Stimulated activated CD4-positive, alpha-beta T cell treated with anti-CD3 and anti-CD28 coated beads, TNF-alpha, amount 100 ng/mL, for 48 hours (primary cell): ENCODE results near the gene TRAF1.

ENCODE experiments used
- DNase-seq, 3 donors: peaks; one replicate each; pipeline ENCODE4 v3.0.0-alpha.2; 2020; ENCODE audit warnings: low read depth in 3 of 3

TRAF1 gene

GRCh38 chr9:120890320-120891244 lies 36.0 kb downstream of the TRAF1 start:
- no peak for DNase-seq

- no peak for DNase-seq
Measured at GRCh38 chr9:120889606-120890271, 36.9 kb downstream of the TRAF1 start.

GRCh38 chr9:120888626-120889025 lies 38.0 kb downstream of the TRAF1 start:
- no peak for DNase-seq

GRCh38 chr9:120886490-120886967 lies 40.1 kb downstream of the TRAF1 start:
- no peak for DNase-seq

- no peak for DNase-seq
Measured at GRCh38 chr9:120885958-120886357, 40.6 kb downstream of the TRAF1 start.

- DNase-seq: no peak
Measured at GRCh38 chr9:120885457-120885856, 41.1 kb downstream of the TRAF1 start.

GRCh38 chr9:120883608-120883996 lies 43.0 kb downstream of the TRAF1 start:
- DNase-seq: no peak

GRCh38 chr9:120882935-120883607 lies 43.5 kb downstream of the TRAF1 start:
- no peak for DNase-seq

GRCh38 chr9:120879446-120879845 lies 47.1 kb downstream of the TRAF1 start:
- DNase-seq: no peak

- DNase-seq: no peak
Measured at GRCh38 chr9:120878188-120879130, 48.1 kb downstream of the TRAF1 start.

- DNase-seq: peak; percentile 59 to 70 (median 70)
Measured at GRCh38 chr9:120877276-120878034, 49.1 kb downstream of the TRAF1 start.

GRCh38 chr9:120876842-120877240 lies 49.8 kb downstream of the TRAF1 start, which contains the start of gene PHF19:
Gene PHF19 (minus strand): TSS chr9:120877188. CDS start chr9:120874741, 2,447 bp downstream.
- DNase-seq: no peak

GRCh38 chr9:120875954-120876841 lies 50.4 kb downstream of the TRAF1 start:
- DNase-seq: peak; percentile 82 to 87 (median 85)

- no peak for DNase-seq
Measured at GRCh38 chr9:120875643-120875953, 51.0 kb downstream of the TRAF1 start.

- no peak for DNase-seq
Measured at GRCh38 chr9:120875195-120875565, 51.4 kb downstream of the TRAF1 start.

- DNase-seq: no peak
Measured at GRCh38 chr9:120874226-120875194, 52.1 kb downstream of the TRAF1 start.

- DNase-seq: no peak
Measured at GRCh38 chr9:120873512-120873911, 53.1 kb downstream of the TRAF1 start.

- no peak for DNase-seq
Measured at GRCh38 chr9:120872791-120873502, 53.6 kb downstream of the TRAF1 start.
